DMS53 (cell line): Measurements from ENCODE around the gene SPATA24.
A peak's percentile ranks its signal among the peaks of the same experiment; 100 is the strongest.
"Not testable (repeated sequence)": the region's sequence is repeated elsewhere in the genome, so short reads cannot be mapped to it uniquely, and the experiment has no call there.

Experiments
- DNase-seq: peaks from one replicate; lab custom pipeline; 2025; lab: John Stamatoyannopoulos, UW

SPATA24 gene, protein sequence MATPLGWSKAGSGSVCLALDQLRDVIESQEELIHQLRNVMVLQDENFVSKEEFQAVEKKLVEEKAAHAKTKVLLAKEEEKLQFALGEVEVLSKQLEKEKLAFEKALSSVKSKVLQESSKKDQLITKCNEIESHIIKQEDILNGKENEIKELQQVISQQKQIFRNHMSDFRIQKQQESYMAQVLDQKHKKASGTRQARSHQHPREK

DNA sequence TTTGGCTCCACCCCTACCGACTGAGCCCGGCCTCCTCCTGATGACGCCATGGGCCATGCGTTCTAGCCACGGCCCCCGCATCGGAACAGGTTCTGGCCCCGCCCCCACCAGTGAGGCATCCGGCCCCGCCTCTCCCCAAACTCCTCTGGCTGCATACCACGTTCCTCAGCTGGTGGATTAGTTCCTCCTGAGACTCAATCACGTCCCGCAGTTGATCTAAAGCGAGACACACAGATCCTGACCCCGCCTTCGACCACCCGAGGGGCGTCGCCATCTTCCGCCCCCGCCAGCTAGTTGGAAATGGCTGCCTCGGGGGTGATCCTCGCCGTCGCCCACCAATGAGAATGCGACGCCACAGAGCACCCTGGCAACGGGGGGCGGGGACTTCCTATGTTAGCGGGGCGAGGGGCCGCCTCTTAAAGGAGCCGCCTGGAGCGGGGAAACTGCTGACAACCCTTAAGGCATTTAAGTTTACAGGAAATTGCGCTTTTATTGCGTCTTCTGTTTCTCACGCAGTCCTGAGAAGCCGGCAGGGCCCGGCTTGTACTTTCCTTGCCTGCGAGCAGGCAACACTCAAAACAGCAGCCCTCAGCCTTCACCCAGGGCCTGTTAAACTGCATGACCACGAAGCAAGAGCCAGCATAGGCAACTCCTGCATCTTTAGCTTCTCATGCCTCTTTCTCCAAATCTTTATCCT, at the start of gene SPATA24:
Gene SPATA24, minus strand, starts transcription at position 303 of the 697 bp plus-strand sequence. Its CDS starts 29 bp downstream, at position 274.
- DNase-seq, result peak; percentile 98

DNA sequence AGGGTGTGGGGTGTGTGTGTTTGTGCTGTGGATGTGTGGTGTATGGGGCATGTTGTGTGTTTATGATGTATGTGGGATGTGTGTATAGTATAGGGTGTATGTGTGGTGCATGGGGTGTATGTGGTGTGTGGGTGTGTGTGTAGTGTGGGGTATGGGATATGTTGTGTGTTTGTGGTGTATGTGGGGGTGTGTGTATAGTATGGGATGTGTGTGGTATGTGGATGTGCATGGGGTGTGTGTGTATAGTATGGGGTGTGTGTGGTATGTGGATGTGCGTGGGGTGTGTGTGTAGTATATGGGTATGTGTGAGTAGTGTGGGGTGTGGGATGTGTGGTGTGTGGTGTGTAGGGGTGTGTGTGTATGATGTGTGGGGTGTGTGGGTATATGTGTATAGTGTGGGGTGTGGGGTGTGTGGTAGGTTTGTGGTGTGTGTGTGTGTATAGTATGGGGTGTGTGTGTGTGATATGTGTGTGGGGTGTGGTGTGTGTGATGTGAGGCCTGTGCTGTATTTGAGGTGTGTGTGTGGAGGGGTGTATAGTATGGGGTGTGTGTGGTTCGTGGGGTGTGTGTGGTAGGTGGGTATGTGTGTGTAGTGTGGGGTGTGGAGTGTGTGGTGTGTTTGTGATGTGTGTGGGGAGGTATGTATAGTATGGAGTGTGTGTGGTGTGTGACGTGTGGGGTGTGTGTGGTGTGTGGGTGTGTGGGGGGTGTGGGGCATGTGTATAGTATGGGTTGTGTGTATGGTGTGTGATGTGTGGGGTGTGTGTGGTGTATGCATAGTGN, 48.2 kb upstream of the SPATA24 start:
- no peak for DNase-seq

DNA sequence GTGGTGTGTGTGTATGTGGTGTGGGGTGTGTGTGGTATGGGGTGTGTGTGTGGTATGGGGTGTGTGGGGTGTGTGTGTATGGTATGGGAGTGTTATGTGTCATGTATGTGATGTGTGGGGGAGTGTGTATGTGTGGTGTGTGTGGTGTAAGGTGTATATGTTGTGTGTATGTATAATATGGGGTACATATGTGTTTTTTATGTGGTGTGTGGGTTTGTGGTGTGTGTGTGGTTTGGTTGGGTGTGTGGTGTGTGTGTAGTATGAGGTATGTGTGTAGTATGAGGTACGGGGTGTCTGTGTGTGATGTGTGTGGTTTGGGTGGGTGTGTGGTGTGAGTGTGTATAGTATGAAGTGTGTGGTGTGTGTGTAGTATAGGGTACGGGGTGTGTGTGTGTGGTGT, 47.3 kb upstream of the SPATA24 start:
- DNase-seq, result no peak

DNA sequence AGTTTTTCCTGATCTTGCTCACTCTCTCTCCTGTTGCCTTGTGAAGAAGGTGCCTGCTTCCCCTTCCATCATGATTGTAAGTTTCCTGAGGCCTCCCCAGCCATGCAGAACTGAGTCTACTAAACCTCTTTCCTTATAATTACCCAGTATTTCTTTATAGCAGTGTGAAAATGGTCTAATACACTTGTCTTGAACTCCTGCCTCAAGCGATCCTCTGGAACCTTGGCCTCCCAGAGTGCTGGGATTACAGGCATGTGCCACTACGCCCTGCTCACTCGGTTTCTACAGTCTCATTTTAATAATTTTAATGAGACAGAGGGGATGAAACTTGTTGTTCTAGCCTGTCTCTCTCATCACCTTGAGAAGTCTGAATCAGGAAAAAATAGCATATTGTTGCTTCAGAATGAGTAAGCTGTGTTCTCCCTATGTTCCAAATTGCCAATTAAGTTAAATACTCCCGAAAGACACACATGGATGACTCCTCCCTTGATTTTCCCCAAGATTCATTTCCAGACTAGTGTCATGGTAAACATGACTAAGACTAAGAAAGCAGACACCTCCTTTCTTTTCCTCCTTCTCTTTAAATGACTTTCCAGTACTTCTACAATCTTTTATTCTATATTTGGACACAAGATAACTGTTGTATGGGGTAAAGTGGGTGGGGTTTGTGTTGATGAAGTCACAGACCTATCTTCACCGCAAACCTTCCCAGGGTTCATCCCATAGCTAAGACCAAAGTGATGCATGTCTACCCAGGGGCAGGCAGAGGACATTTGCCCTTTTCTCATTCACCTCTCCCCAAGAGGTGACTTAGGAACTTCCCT, 43.3 kb upstream of the SPATA24 start:
- no peak for DNase-seq

DNA sequence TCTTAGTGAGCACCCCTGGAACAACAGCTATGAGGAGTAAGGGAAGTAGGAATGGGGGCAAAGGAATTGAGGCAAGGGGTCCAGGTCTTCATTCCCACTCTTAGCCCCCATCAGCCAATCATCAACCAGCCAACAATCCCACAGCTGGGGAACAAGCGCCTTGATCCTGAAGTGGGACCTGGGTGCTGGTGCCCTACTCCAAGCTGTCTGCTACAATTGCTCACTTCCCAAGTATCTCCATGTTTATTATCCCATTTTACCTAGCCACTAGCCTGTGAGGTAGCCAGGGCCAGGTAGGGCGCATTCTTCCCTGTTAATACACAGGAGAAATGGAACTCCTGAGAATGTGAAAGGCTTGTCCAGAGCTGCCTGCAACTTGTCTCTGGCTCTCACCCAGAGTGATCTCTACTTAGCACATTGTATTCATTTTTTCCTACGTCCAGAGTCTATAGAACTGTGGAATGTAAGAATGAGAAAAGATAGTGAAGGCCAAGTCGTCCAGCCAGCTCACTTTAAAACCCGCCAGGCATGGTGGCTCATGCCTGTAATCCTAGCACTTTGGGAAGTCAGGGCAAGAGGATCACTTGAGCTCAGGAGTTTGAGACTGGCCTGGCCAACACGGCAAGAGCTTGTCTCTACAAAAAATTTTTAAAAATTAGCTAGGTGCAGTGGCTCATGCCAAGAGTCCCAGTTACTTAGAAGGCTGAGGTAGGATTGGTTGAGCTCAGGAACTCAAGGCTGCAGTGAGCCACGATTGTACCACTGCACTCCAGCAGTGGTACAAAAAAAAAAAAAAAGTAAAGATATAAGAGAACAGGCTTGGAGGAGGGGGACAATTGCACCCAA, 41.7 kb upstream of the SPATA24 start:
- DNase-seq, result no peak

DNA sequence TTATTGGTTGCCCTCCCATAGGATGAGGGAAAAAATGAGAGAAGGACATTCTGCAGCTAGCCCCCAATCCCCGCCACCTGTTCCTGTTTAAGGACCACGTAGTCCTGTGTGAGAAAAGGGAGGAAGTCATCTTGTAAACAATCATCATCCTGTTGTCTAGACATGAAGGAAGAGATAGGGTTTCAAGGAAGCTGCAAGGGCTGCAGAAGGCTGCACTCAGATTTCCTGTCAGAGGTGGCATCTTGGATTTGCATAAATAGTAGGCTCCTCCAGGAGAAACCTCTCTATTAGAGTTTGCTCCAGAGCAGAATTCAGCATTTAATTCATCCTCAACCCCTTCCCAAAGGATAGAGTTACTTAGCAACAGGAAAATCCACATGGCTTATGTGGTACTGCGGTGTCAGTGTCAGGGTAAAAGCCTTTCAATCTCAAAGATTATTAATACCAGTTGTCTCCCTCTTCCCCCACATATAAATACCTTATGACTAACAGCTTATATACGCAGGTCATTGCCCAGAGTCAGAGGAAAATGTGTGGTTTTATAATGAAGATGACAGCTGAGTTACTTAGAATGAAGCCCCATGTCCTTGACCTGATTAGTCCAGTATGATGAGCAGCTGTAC, 40.1 kb upstream of the SPATA24 start:
- DNase-seq, result peak; percentile 25

GRCh38 chr5:139440416-139440815, 36.5 kb upstream of the SPATA24 start:
- not testable (repeated sequence) for DNase-seq

- DNase-seq, result peak; percentile 96
Observed at GRCh38 chr5:139439013-139439903, 35.4 kb upstream of the SPATA24 start, which contains the start of gene DNAJC18. Gene DNAJC18 (minus strand): TSS chr5:139439525. CDS start chr5:139439445, 80 bp downstream.

- DNase-seq, result peak; percentile 38
Observed at GRCh38 chr5:139438707-139439012, 34.8 kb upstream of the SPATA24 start.

DNA sequence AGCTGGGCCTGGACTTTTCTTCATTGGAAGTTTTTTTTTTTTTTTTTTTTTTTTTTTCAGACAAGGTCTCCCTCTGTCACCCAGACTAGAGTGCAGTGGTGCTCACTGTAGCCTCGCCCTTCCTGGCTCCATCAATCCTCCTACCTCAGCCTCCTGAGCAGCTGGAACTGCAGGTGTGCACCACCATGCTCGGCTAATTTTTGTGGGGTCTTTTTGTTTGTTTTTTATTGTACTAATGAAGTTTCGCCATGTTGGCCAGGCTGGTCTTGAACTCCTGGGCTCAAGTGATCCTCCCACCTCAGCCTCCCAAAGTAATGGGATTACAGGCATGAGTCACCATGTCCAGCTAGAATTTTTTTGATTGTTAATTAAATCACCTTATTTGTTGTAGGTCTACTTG, 31.8 kb upstream of the SPATA24 start:
- DNase-seq, result no peak

DNA sequence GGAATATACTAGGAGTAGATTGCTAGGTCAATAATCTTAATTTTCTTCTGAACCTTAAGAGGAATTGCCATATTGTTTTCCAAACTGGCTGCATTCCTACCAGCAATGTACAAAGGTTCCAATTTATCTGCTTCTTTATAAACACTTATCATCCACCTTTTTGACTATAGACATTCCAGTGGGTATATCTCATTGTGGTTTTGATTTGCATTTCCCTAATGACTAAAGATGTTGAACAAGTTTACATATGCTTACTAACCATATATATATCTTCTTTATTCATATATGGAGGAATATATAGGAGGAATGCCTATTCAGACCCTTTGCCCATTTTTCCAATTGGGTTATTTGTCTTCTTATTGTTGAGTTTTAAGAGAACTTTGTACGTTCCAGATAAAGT, 27.8 kb upstream of the SPATA24 start:
- DNase-seq, result no peak

DNA sequence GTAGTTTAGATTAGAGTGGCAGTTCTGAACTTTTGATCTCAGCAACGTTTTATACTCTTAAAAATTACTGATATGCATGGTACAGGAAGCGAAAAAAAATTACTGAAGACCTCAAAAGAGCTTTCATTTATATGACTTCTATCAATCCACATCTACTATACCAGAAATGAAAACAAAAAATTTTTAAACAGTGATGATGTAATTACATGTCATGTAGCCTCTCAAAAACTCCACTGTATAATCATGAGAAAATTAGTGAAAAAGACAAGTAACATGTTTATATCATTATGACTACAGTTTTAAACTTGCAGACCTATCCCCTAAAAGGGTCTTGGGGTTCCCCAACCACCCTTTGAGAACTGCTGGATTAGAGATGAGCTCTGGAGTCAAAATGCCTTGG, 26.1 kb upstream of the SPATA24 start:
- DNase-seq, result no peak

DNA sequence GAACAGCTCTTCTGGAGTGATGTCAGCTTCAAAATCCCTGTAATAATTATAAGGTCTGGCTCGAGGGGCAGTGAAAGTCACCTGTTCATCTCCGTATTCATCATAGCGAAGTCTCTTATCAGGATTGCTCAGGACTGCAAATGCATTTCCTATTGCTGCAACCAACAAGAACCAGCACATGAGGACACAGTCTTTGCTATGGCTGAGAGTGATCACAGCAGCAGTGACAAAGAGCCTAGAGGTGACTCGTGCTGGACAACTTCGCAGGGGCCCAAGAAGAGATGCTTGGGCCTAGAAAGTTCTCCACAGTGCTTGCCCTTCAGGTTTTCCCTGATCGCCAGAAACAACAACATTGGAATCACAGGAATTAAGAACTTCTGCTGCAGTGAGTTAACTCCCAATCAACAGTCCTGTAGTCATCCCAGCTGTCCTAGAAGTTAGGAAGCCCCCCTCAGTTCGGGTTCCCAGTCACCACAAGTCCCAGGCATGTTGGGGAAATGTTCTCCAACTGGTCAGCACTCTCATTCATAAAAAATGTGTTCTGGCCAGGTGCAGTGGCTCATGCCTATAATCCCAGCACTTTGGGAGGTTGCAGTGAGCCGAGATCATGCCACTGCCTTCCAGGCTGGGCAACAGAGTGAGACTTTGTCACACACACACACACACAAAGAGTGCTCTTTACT, 22.5 kb upstream of the SPATA24 start:
- DNase-seq, result no peak

DNA sequence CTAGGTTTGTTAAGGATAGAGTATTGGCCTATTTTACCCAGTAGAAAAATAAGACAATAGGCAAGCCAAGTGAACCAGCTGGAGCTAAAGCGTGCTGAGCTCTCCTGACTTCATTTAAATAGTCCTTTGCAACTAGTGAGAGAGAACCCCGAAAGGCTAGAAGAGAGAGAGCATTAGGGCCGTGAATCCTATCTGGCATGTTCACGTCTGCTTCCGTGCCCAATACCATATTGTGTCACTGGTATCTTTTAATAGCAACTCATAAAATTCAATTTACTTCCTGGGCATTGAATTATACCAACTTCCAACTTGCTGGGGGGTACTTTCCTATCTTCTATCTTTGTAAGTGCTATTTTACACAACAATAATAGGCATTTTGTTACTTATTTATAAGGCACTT, 21.6 kb upstream of the SPATA24 start:
- DNase-seq, result no peak

DNA sequence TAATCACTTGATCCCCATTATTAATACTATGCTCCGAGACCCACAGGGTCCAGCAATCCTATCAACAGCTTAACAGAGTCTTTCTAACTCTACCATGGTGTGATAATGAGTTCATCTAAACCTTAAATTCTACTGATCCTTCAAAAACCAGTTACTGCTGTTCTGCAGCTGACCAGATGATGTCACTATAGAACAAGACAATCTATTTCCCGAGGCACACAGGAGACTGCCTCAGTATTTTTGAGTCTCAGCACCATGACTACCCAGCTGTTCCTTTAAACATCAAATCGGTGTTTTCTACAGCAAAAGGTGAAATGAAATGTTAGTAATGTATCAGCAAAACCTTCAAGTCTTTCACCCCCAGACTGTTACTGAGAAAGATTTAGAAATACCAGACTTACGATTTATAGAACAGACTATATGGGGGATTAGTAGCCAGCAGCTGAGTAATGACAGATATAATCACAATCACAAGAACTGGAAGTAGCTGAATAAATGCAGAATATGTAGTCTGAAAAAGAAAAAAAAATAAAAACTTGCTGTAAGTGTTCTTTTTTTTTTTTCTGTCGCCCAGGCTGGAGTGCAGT, 18.5 kb upstream of the SPATA24 start:
- peak; percentile 85 for DNase-seq

DNA sequence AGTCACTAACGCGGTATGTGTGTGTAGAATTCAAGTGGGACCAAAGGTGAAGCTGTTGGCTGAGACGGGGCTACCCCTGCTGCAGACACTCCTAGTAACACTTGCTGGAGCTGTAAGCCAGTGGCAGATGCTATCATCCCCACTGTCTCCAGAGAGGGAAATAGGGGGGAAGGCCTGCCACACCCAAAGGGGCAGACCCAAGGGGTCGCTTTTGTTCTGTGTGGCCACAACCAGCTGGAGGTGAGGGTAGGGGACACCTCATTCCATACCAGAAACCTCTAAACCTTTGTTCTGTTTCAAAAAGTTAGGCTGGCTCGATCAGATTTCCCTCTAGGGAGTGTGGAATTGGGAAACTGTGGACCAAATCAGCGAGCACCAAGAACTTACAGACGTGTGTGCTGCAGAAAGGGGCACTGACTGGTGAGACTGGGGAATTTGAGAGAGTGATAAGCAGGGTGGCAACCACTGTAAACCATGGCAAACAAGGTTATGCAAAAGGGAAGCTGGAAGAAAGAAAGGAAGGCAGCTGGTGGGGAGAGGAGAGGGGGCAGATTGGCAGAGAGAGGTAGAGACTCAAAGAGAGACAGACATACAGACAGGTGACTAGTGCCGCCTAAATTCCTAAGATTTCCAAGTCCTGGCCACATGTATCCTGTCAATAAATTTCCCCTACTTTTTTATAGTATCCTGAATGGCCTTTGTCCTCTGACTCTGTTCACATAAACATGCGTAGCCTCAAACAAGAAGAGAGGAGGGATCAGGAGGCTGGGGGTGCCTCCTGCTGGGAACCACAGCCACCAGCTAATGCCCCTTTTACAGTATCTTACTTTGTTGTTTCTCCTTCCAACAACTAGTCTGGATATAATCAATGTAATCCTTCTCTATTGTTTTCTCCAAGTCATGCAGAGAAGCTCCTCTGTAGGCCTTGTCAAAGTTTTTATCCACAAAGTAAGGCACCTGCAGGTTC, 15.6 kb upstream of the SPATA24 start:
- no peak for DNase-seq

DNA sequence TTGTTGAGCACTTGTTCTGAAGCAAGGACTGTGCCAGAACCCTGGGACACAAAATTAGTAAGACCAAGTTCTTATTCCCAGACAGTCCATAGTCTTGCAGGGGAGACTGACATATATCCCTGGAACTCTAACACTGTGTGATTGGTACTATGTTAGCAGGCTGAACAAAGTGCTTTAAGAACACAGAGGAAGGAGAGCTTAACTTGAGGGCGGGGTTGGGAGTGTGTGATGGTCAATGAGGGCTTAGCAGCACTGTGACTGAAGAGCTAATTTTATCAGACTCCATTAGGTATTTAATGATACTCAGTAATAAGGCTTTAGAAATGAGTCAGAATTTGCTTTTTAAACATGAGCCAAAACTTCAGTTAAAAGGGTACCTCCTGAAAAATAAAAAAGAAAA, 14.9 kb upstream of the SPATA24 start:
- no peak for DNase-seq

DNA sequence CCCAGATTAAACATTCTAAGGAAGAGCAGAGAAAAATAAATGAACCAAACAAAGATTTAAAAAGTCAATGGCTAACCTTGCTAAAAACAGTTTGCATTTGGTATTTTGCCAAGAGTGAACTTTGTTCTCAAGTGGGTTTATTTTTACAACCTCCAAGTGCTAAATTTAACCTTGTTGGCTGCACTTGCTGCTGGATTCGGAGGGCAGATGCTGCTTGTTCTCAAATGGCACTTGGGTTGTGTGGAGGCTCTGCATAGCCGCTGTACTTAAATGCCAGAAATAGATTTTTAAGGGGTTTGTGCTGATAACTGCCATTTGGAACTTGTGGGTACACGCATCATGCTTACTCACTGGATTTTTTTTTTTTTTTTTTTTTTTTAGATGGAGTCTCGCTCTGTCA, 13.3 kb upstream of the SPATA24 start:
- no peak for DNase-seq
